CD4-positive, alpha-beta T cell treated with Interleukin-4 for 1 hour (primary cell): ENCODE results near the gene GNB1L.

Experiments used
- DNase-seq, 2 donors: peaks; one replicate each; pipeline ENCODE4 v3.0.0-alpha.2; 2020 to 2022

GNB1L gene

DNA sequence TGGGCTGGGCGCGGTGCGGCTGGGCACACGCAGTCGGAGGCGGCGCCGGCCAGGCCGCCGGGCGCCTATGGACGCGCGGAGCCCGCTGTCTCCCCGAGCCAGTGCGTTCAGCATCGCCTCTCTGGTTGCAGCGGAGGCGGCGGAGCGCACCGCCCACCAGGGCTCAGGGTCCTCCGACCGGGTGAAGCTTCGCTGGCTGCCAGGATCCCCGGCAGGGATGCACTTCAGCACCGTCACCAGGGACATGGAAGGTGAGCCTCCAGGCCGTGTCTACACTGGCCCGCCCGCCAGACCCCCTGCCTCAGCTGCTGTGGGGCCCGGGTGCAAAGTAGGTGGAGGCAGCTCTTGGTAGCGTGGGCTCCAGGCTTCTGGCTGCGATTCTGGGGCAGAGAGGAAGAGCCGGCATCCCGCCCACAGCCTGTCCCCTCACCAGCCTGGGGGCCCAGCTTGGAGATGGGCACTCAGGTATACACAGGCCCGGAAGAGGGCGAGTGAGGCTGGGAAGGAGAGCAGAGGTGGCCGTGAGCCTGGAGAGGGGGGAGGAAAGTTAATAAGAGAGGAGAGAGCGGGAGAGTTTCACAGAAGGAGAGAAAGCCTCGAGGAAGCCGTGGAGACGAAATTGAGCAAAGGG, 95.1 kb downstream of the GNB1L start:
- DNase-seq = no peak

- DNase-seq = no peak
Observed at GRCh38 chr22:19758896-19759426, 95.7 kb downstream of the GNB1L start.

GRCh38 chr22:19757985-19758895, 96.4 kb downstream of the GNB1L start:
- DNase-seq = no peak

DNA sequence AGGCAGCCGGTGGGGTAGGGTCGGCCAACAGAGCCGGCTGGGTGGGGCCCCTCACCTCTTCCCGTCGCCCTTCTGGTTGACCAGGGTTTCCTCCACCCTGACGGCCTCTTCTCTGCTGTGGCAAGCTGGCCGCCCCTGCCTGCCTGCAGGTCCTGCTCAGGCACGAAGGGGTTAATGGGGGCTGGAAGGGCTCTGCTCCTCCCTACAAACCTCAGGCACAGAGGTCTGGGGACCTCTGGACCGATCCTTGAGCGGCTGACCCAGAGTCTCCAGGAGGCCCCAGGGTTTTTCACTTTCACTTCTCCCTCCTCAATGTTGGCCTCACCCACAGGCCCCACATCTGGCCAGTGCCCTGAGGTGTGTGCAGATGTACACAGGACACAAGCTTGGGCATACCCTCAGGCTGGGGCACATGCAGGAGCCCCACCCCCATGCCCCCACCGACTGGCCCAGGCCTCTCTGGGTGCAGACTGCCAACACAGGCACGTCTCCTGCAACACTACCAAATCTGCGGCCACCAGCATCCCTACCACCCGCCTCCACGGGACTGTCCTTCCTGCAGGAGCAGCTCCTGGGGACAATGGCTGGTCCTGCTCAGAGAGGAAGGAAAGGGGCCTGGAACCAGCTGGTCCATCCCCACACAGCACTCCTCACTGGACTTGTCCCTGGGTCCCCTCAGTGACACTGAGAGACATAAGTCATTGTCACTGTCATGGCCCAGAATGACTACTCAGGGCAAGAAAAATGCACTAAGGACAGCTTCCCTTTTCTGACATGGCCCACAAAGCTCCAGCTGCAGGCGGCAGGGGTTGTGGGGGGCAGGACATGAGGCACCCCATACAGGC, 97.3 kb downstream of the GNB1L start:
- no peak for DNase-seq

DNA sequence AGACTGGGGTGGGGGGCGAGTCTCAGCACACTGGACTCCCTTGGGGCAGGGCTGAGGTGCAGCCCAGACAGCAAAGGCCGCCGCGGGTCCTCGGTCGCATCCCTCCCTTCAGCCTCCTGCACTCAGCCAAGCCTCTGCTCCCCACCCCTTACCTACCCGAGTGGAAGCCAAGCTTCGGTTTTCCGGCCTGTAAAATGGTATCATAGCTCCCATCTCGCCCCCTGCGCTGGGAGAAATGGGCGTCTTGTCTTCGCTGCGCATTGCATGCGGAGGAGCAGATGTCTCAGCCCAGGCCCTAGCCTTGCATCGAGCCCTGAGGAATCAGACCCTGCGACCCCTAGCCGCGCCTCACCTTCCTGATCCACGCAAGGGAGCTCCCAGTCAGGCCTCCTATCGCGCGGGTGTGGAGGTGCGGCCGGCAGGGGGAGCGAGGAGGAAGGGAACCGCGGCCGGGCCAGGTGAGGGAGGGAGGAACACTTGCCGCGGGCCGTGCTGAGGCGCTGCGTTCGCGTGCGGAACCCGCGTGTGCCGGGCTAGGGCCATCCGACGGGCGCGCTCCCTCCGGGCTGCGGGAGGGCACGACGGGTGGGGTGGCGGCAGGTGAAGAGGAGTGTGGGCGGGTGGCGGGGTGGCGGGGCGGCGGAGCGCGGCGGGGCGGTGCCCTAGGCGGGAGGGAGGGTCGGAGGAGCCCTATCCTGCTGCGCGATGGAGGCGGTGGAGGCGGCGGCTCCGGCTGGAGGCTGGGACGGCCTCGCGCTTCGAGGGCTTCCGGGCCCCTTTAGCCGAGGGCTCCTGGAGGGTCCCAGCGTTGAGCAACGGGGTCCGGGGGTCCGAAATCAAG, 98.2 kb downstream of the GNB1L start:
- DNase-seq = peak; percentile 67 to 70

DNA sequence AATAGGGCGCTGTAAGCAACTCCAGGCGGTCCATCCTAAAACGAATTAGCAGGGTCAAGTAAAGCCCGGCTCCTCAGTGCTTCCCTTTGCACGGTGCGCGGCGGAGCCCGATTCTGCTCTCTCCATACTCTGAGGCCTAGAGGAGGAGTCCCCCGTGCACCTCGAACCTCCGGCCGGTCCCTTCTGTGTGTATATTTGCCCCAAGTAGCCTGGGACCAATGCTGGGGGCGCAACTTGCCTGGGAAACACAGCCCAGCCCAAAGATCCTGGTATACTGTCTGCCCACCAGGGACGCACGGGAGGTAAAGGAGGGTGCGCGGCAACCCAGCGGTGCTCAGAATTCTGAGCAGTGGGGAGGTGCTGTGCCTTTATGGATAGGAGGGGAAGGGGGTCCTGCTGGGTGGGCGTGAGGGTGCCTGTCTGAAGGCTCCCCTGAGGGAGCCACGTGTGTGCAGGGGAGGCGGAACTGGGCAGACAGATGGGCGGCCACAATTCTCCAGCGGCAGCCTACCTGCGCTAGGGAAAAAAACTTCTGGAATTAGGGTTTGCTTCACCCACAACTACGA, 98.9 kb downstream of the GNB1L start:
- no peak for DNase-seq

- DNase-seq = no peak
Observed at GRCh38 chr22:19755145-19755710, 99.4 kb downstream of the GNB1L start.

DNA sequence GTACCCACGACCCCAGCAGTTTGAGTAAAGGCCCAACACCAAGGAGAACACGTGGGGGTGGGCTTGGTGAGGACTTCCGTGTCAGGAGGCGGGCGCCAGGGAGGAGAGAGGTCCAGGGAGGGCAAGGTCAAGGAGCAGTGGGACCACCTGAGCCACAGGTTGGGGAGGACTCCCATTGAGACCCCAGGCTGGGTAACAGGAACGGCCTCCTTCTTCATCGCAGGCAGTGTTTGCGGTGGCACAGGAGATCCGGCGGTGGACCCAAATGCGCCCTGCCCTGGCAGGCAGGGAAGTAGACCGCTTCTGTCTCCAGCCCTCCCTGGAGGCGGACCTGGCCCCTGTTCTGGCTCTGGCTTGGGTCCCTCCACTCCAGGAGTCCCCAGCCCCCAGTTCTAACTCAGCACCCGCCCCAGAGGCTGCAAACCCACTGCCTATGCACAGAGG, 100.0 kb downstream of the GNB1L start:
- no peak for DNase-seq

- no peak for DNase-seq
Observed at GRCh38 chr22:19753996-19754700, 100.5 kb downstream of the GNB1L start.

DNA sequence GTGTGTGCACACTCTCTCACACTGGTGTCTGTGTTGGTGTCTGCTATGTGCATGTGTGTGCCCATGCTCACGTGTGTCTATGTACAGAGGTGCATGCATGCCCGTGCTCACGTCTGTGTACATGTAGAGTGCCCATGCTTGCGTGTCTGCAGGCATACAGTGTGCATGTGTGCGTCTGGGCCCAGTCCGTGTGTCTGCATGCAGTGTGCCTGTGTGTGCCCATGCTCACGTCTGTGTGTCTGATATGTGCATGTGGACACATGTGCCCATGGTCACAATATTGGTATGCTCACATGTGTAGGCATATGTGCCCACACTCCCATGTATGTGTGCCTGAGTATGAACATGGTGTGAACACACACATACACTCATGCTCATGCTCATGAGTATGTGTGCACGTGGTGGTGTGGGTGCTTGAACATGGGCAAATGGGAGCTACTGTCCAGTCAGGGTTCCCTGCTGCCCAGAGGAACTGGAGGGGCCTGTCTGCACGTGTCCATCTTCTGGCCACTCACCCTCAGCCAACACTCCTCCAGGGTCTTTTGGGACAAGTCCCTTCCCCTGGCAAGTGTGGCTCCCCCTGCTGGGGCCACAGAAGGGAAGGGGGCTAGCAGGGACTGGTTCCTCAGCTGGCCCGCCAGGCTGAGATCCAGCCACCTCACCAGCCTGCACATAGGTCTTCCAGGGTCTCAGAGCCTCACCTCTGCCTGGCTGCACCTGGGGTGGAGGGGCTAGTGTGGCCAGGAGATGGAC, 101.4 kb downstream of the GNB1L start:
- no peak for DNase-seq

DNA sequence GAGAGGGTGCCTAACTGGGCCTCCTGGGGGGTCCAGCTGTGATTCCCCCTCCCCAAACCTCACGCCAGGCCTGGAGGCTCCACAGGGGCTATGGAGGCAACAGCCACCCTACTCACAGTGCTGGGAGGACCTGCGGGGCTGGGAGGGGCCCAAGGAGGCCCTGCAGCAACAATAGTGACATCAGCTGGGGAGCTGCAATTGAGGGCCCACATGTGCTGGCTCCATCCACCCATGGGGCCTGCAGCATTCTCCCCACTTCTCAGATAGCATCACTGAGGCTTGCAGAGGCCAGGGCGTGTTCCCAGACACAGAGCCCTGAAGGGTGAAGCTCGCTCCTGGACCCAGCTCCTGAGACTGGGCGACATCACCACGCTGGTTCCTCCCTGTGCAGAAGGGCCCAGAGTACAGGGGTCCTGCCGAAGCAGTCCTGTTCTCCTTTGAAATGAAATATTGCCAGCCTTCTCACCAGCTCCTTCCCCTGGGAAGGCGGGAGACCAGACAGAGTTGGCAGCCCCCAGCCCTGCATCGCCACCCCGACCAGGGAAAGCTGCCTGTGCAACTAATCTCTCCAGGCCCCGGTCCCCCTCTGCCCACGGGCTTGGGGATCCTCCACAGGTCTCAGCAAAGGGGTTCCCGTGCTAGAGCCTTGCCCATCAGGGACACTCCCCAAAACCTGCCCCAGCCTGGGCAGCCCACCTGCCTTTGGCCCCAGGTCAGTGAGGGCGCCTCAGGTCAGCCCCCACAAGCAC, 103.0 kb downstream of the GNB1L start:
- DNase-seq = no peak

DNA sequence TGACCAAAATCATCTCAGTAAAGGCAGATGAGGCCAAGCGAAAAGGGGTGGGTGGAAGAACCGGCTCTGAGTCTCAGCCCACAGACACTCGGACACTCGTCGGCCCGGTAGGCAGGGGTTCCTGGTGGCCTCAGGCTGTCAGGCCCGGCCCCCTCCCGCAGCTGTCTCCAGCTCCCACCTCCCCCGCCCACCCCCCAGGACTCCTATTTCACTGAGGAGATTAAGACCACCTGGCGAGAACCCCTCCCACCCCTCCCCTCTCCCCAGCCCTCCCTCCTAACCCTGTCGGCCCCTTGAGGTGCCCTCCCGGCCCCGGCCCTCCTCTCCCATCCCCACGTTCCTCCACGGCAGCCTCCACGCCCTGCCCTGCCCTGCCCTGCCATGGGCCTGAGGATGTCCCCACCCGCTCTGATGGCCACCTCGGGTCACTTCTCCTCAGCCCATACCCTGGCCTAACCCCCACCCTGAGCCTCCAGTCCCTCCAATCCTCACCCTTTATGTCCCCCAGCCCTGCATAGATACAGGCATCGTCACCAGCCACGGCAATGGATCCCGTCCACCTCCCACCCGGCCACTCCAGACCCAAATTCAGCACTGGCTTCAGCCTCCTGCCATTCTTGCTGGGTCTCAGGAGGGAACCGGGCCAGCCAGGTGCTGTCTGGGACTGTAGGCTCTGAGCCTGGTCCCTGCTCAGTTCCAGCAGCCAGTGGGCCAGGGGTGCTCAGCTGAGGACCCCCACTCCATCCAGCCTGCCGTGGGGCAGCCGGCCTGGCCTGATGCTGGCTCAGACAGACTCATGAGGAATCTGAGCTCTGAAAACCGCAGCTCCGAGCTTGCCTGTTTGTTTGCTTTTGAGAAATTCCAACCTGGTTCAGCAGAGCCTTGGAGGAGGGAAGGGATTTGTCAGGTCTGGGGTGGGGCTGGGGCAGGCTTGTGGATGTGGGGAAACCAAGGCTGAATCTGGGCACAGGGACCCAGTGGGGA, 103.9 kb downstream of the GNB1L start:
- DNase-seq = no peak

GRCh38 chr22:19749876-19750275, 104.8 kb downstream of the GNB1L start:
- DNase-seq = no peak

GRCh38 chr22:19748991-19749664, 105.5 kb downstream of the GNB1L start:
- DNase-seq = no peak

DNA sequence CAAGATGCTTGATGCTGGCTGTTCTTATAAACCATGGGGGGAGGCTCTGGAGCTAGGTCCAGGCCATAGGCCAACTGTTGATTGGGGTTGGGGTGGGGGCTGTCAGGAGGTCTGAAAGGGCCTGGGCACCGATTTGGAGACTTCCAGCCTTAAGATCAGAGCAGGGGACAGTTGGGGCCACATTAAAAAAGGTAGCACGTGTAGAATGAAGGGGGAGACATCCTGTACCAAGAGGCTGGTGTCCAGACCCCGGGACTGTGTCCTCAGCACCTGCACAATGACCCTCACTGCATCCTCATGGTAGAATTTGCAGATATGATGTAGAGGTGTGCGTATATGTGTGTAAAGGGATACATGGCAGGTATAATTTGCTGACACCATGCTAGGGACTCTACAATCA, 106.5 kb downstream of the GNB1L start:
- no peak for DNase-seq

GRCh38 chr22:19747551-19747950, 107.1 kb downstream of the GNB1L start:
- no peak for DNase-seq

DNA sequence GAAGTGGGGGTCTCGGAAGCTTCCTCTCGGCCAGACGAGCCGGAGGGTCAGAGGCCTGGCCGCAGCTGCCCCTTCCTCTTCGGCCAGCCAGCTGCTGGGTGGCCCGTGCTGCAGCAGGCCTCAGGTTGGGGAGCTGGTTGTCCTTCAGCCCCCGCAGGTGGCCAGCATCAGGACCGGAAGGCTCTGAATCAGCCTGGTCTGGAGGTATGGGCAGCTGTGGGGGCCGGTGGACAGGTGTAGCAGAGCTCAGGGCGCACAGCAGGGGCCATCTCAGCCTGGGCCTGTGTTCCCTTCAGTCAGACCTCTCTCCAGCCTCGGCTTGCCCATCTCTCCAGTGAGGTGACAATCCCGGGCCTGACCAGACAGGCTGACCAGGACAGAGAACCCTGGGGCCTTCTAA, 107.9 kb downstream of the GNB1L start:
- no peak for DNase-seq
